HepG2 (cell line): ENCODE results near the gene NRL. TPM values are rescaled to one million over a fixed set of nuclear protein-coding genes. Genes with fewer than 3 reads are reported as not detected.
A peak's percentile ranks its signal among the peaks of the same experiment; 100 is the strongest.

ENCODE experiments used
- ADNP ChIP-seq: sonication (generic); formaldehyde crosslinking; IDR thresholded peaks from 2 replicates; pipeline ENCODE4 v1.4.0; 2020; ENCODE audit warnings: missing genetic modification reagents
- DR1 ChIP-seq: sonication (generic); formaldehyde crosslinking; IDR thresholded peaks from 2 replicates; pipeline ENCODE4 v1.8.0; 2021; ENCODE audit warnings: mild to moderate bottlenecking, missing genetic modification reagents, inconsistent platforms
- EZH2 ChIP-seq: conservative IDR thresholded peaks from 2 replicates; pipeline ENCODE4 v1.6.1; 2012; ENCODE audit warnings: mild to moderate bottlenecking, low read depth, low read length, moderate library complexity
- HNF1A ChIP-seq, 2 experiments: sonication (generic) in 1 of 2; formaldehyde crosslinking in 1 of 2; IDR thresholded peaks; 2 replicates each; pipeline versions ENCODE4 v1.4.0 to v1.6.1; 2016 to 2020; ENCODE audit warnings: borderline replicate concordance in 1 of 2, low read depth in 1 of 2, mild to moderate bottlenecking in 1 of 2, missing genetic modification reagents in 1 of 2
- HNF1B ChIP-seq: sonication (generic); formaldehyde crosslinking; IDR thresholded peaks from 2 replicates; pipeline ENCODE4 v1.5.1; 2020; ENCODE audit warnings: mild to moderate bottlenecking, moderate library complexity, missing genetic modification reagents
- HNRNPUL1 ChIP-seq: fragments of 200-400 bp; formaldehyde crosslinking; IDR thresholded peaks from 2 replicates; pipeline ENCODE4 v1.6.1; 2017; ENCODE audit warnings: low read depth, mild to moderate bottlenecking, low read length, moderate library complexity
- MTF2 ChIP-seq: sonication (generic); formaldehyde crosslinking; IDR thresholded peaks from 2 replicates; pipeline ENCODE4 v1.5.0; 2020; ENCODE audit warnings: missing genetic modification reagents, borderline replicate concordance
- PHB2 ChIP-seq: fragments of 450-650 bp; IDR thresholded peaks from 2 replicates; pipeline ENCODE4 v1.6.1; 2018; ENCODE audit not compliant: partially characterized antibody
- PRDM4 ChIP-seq: sonication (generic); formaldehyde crosslinking; IDR thresholded peaks from 2 replicates; pipeline ENCODE4 v1.9.0; 2021; ENCODE audit warnings: missing genetic modification reagents, borderline replicate concordance
- RARA ChIP-seq: IDR thresholded peaks from 2 replicates; pipeline ENCODE4 v1.6.1; 2016; ENCODE audit warnings: missing genetic modification reagents, missing compliant biosample characterization
- REXO4 ChIP-seq: sonication (generic); formaldehyde crosslinking; IDR thresholded peaks from 2 replicates; pipeline ENCODE4 v1.8.0; 2022; ENCODE audit warnings: missing genetic modification reagents, mild to moderate bottlenecking, borderline replicate concordance
- ZFP36L2 ChIP-seq: sonication (generic); formaldehyde crosslinking; IDR thresholded peaks from 2 replicates; pipeline ENCODE4 v1.4.0; 2020; ENCODE audit warnings: missing genetic modification reagents
- ZFP37 ChIP-seq: sonication (generic); formaldehyde crosslinking; IDR thresholded peaks from 2 replicates; pipeline ENCODE4 v1.4.0; 2020; ENCODE audit warnings: missing genetic modification reagents, borderline replicate concordance
- ZFP82 ChIP-seq: sonication (generic); formaldehyde crosslinking; IDR thresholded peaks from 2 replicates; pipeline ENCODE4 v1.5.1; 2020; ENCODE audit warnings: mild to moderate bottlenecking, missing genetic modification reagents, borderline replicate concordance
- ZNF224 ChIP-seq: sonication (generic); formaldehyde crosslinking; IDR thresholded peaks from 2 replicates; pipeline ENCODE4 v1.5.0; 2020; ENCODE audit warnings: mild to moderate bottlenecking, missing genetic modification reagents
- ZNF263 ChIP-seq: sonication (generic); formaldehyde crosslinking; IDR thresholded peaks from 2 replicates; pipeline ENCODE4 v1.4.0; 2020; ENCODE audit warnings: missing genetic modification reagents
- ZNF292 ChIP-seq: sonication (generic); formaldehyde crosslinking; IDR thresholded peaks from 2 replicates; pipeline ENCODE4 v1.8.1; 2022; ENCODE audit warnings: mild to moderate bottlenecking, low read depth, missing genetic modification reagents, borderline replicate concordance
- ZNF33A ChIP-seq: sonication (generic); formaldehyde crosslinking; IDR thresholded peaks from 2 replicates; pipeline ENCODE4 v1.5.1; 2020; ENCODE audit warnings: missing genetic modification reagents, mild to moderate bottlenecking, moderate library complexity, borderline replicate concordance
- ZNF629 ChIP-seq: sonication (generic); formaldehyde crosslinking; conservative IDR thresholded peaks from 2 replicates; pipeline ENCODE4 v1.5.0; 2020; ENCODE audit warnings: missing genetic modification reagents
- ZNF749 ChIP-seq: sonication (generic); formaldehyde crosslinking; IDR thresholded peaks from 2 replicates; pipeline ENCODE4 v1.8.0; 2022; ENCODE audit warnings: mild to moderate bottlenecking, missing genetic modification reagents, moderate library complexity, borderline replicate concordance
- ZNF768 ChIP-seq: sonication (generic); formaldehyde crosslinking; IDR thresholded peaks from 2 replicates; pipeline ENCODE4 v1.4.0; 2020; ENCODE audit warnings: missing genetic modification reagents
- polyA plus RNA-seq, 8 experiments: library from polyadenylated mRNA; depleted of rRNA in 3 of 8; stranded (reverse) in 7 of 8; unstranded in 1 of 8; fragments of >200 nt; fragmentation: Illumina TruSeq in 4 of 8; extraction: Trizol in 4 of 8; gene quantifications; 2 replicates each; pipeline versions ENCODE4 v1.2.1 to v1.2.3, GENCODE V29; 2011 to 2016; ENCODE audit warnings: low read depth in 4 of 8, missing spikeins in 1 of 8, mixed read lengths in 1 of 8; ENCODE audit not compliant: insufficient read depth in 1 of 8
- total RNA-seq, 5 experiments: library from RNA; depleted of rRNA; stranded (reverse); fragments of >200 nt; fragmentation: Illumina TruSeq; extraction: Trizol; gene quantifications; 2 replicates each; pipeline ENCODE4 v1.2.3, GENCODE V29; 2016; ENCODE audit warnings: low read depth in 1 of 5

The NRL gene
- total and polyA plus RNA-seq, 2 of the 13 experiments (the other 11 are each of a cell fraction or from before 2014, with no cell fraction given), result 2.5 to 4.7 TPM

GRCh38 chr14:24116128-24116814 lies 1.5 kb upstream of the NRL start (continued):
- no peak for TF ChIP-seq REXO4 (CRISPR knock-in tag)
- TF ChIP-seq ZNF263, result 0 out of 2 replicates have a peak, but pooled peaks have one; percentile 23
- no peak for TF ChIP-seq RARA (CRISPR knock-in tag)
- 0 out of 2 replicates have a peak, but pooled peaks have one; percentile 18 for TF ChIP-seq ZNF749 (CRISPR knock-in tag)
- TF ChIP-seq PRDM4, result no peak
- TF ChIP-seq ZFP82 (CRISPR knock-in tag), result no peak
- no peak for TF ChIP-seq MTF2
- no peak for TF ChIP-seq ZNF768
- TF ChIP-seq ADNP, result no peak
- no peak for TF ChIP-seq ZFP36L2 (CRISPR knock-in tag)
- TF ChIP-seq EZH2, result no peak
- no peak; the same call in 1 of the 2 replicates for TF ChIP-seq ZFP37
- peak; percentile 65; the same call in 1 of the 2 replicates for TF ChIP-seq HNF1B
- TF ChIP-seq ZNF33A, result no peak
- TF ChIP-seq DR1 (CRISPR knock-in tag), result no peak
- no peak for TF ChIP-seq HNRNPUL1
- no peak for TF ChIP-seq ZNF292 (CRISPR knock-in tag)
- no peak for TF ChIP-seq ZNF224
- TF ChIP-seq ZNF629 (CRISPR knock-in tag), result no peak
- TF ChIP-seq HNF1A (IDR thresholded peaks at IDR 0.05; ENCODE audit: low read depth), result no peak
- TF ChIP-seq HNF1A (CRISPR knock-in tag; IDR thresholded peaks at IDR 0.05; ENCODE audit: borderline replicate concordance), result no peak
- TF ChIP-seq PHB2, result no peak
